ENCODE data around the gene ARMH4.

The ARMH4 gene

GRCh38 chr14:57981817-57982560 is 170.0 kb downstream of the ARMH4 start:
- no peaks in the 10 kb centered on the region for H3K9me3 ChIP-seq (ENCODE audit: low read length)

GRCh38 chr14:57979376-57980048 is 172.5 kb downstream of the ARMH4 start:
- Histone ChIP-seq H3K9me3 (ENCODE audit: low read length) (no peaks in the 10 kb centered on the region), H3K4me3 (ENCODE audit: low read length) (no peak overlapping the region), H3K4me1 (ENCODE audit: insufficient read depth, low read length) (peaks cover 5% of the 10 kb centered on the region), H3K27me3 (ENCODE audit: insufficient read depth, low read length) (no peaks in the 10 kb centered on the region), H3K36me3 (ENCODE audit: insufficient read depth, low read length) (no peaks in the 10 kb centered on the region), H2AFZ (ENCODE audit: low read depth, low read length) (no peak overlapping the region)

More at GRCh38 chr14:57981817-57982560, 170.0 kb downstream of the ARMH4 start:
- H2AFZ ChIP-seq (ENCODE audit: low read depth, low read length), result no peak overlapping the region
- peaks cover 5% of the 10 kb centered on the region for H3K4me1 ChIP-seq (ENCODE audit: insufficient read depth, low read length)
- H3K4me3 ChIP-seq (ENCODE audit: low read length), result no peak overlapping the region
- H3K27me3 ChIP-seq (ENCODE audit: insufficient read depth, low read length), result no peaks in the 10 kb centered on the region
- no peaks in the 10 kb centered on the region for H3K36me3 ChIP-seq (ENCODE audit: insufficient read depth, low read length)

- no peak overlapping the region for H2AFZ ChIP-seq (ENCODE audit: low read depth, low read length)
- H3K27me3 ChIP-seq (ENCODE audit: insufficient read depth, low read length), result peaks cover 3% of the 10 kb centered on the region
- H3K4me1 ChIP-seq (ENCODE audit: insufficient read depth, low read length), result no peaks in the 10 kb centered on the region
- H3K4me3 ChIP-seq (ENCODE audit: low read length), result no peak overlapping the region
- no peaks in the 10 kb centered on the region for H3K36me3 ChIP-seq (ENCODE audit: insufficient read depth, low read length)
- H3K9me3 ChIP-seq (ENCODE audit: low read length), result no peaks in the 10 kb centered on the region
These were observed 175.3 kb downstream of the ARMH4 start for GRCh38 chr14:57976701-57977100.

- H3K4me3 ChIP-seq (ENCODE audit: low read length), result no peak overlapping the region
- H2AFZ ChIP-seq (ENCODE audit: low read depth, low read length), result no peak overlapping the region
- no peaks in the 10 kb centered on the region for H3K4me1 ChIP-seq (ENCODE audit: insufficient read depth, low read length)
- no peaks in the 10 kb centered on the region for H3K36me3 ChIP-seq (ENCODE audit: insufficient read depth, low read length)
- H3K27me3 ChIP-seq (ENCODE audit: insufficient read depth, low read length), result peaks cover 7% of the 10 kb centered on the region
- no peaks in the 10 kb centered on the region for H3K9me3 ChIP-seq (ENCODE audit: low read length)
These were observed 177.1 kb downstream of the ARMH4 start for GRCh38 chr14:57974896-57975295.

- Histone ChIP-seq H3K4me3 (ENCODE audit: low read length) (no peak overlapping the region), H3K27me3 (ENCODE audit: insufficient read depth, low read length) (peaks cover 7% of the 10 kb centered on the region), H2AFZ (ENCODE audit: low read depth, low read length) (no peak overlapping the region), H3K9me3 (ENCODE audit: low read length) (no peaks in the 10 kb centered on the region), H3K4me1 (ENCODE audit: insufficient read depth, low read length) (no peaks in the 10 kb centered on the region), H3K36me3 (ENCODE audit: insufficient read depth, low read length) (no peaks in the 10 kb centered on the region)
These were observed 181.4 kb downstream of the ARMH4 start for GRCh38 chr14:57970594-57970993.

- Histone ChIP-seq H2AFZ (ENCODE audit: low read depth, low read length) (no peak overlapping the region), H3K9me3 (ENCODE audit: low read length) (no peaks in the 10 kb centered on the region), H3K4me1 (ENCODE audit: insufficient read depth, low read length) (no peaks in the 10 kb centered on the region), H3K27me3 (ENCODE audit: insufficient read depth, low read length) (peaks cover 7% of the 10 kb centered on the region), H3K4me3 (ENCODE audit: low read length) (no peak overlapping the region), H3K36me3 (ENCODE audit: insufficient read depth, low read length) (no peaks in the 10 kb centered on the region)
These were observed 181.8 kb downstream of the ARMH4 start for GRCh38 chr14:57970175-57970574.

GRCh38 chr14:57963071-57963470 is 188.9 kb downstream of the ARMH4 start:
- H3K9me3 ChIP-seq (ENCODE audit: low read length), result no peaks in the 10 kb centered on the region
- peak overlapping the region; percentile 40 for H3K4me3 ChIP-seq (ENCODE audit: low read length)
- peaks cover 39% of the 10 kb centered on the region for H3K4me1 ChIP-seq (ENCODE audit: insufficient read depth, low read length)
- peak overlapping the region; percentile 87 for H2AFZ ChIP-seq (ENCODE audit: low read depth, low read length)
- H3K36me3 ChIP-seq (ENCODE audit: insufficient read depth, low read length), result no peaks in the 10 kb centered on the region
- no peaks in the 10 kb centered on the region for H3K27me3 ChIP-seq (ENCODE audit: insufficient read depth, low read length)

GRCh38 chr14:57962325-57963035 is 189.5 kb downstream of the ARMH4 start:
- Histone ChIP-seq H3K9me3 (ENCODE audit: low read length) (no peaks in the 10 kb centered on the region), H3K27me3 (ENCODE audit: insufficient read depth, low read length) (no peaks in the 10 kb centered on the region), H2AFZ (ENCODE audit: low read depth, low read length) (peak overlapping the region; percentile 87), H3K4me3 (ENCODE audit: low read length) (peak overlapping the region; percentile 40), H3K4me1 (ENCODE audit: insufficient read depth, low read length) (peaks cover 39% of the 10 kb centered on the region), H3K36me3 (ENCODE audit: insufficient read depth, low read length) (no peaks in the 10 kb centered on the region)

- H2AFZ ChIP-seq (ENCODE audit: low read depth, low read length), result peak overlapping the region; percentile 87
- H3K4me3 ChIP-seq (ENCODE audit: low read length), result no peak overlapping the region
- H3K27me3 ChIP-seq (ENCODE audit: insufficient read depth, low read length), result no peaks in the 10 kb centered on the region
- H3K4me1 ChIP-seq (ENCODE audit: insufficient read depth, low read length), result peaks cover 39% of the 10 kb centered on the region
- no peaks in the 10 kb centered on the region for H3K9me3 ChIP-seq (ENCODE audit: low read length)
- no peaks in the 10 kb centered on the region for H3K36me3 ChIP-seq (ENCODE audit: insufficient read depth, low read length)
These were observed 190.3 kb downstream of the ARMH4 start for GRCh38 chr14:57961786-57962060.

GRCh38 chr14:57960946-57961785 is 190.8 kb downstream of the ARMH4 start:
- H3K27me3 ChIP-seq (ENCODE audit: insufficient read depth, low read length), result no peaks in the 10 kb centered on the region
- no peaks in the 10 kb centered on the region for H3K36me3 ChIP-seq (ENCODE audit: insufficient read depth, low read length)
- H3K4me3 ChIP-seq (ENCODE audit: low read length), result no peak overlapping the region
- H2AFZ ChIP-seq (ENCODE audit: low read depth, low read length), result no peak overlapping the region
- H3K4me1 ChIP-seq (ENCODE audit: insufficient read depth, low read length), result peaks cover 39% of the 10 kb centered on the region
- H3K9me3 ChIP-seq (ENCODE audit: low read length), result no peaks in the 10 kb centered on the region

- H3K4me1 ChIP-seq (ENCODE audit: insufficient read depth, low read length), result peaks cover 19% of the 10 kb centered on the region
- H2AFZ ChIP-seq (ENCODE audit: low read depth, low read length), result no peak overlapping the region
- H3K4me3 ChIP-seq (ENCODE audit: low read length), result no peak overlapping the region
- H3K36me3 ChIP-seq (ENCODE audit: insufficient read depth, low read length), result no peaks in the 10 kb centered on the region
- H3K9me3 ChIP-seq (ENCODE audit: low read length), result no peaks in the 10 kb centered on the region
- H3K27me3 ChIP-seq (ENCODE audit: insufficient read depth, low read length), result no peaks in the 10 kb centered on the region
These were observed 194.6 kb downstream of the ARMH4 start for GRCh38 chr14:57957441-57957840.

Data from neuron (in vitro differentiated cells).